DND-41 (cell line): ENCODE data around the gene TNIP2.
"Not testable (repeated sequence)": the region's sequence is repeated elsewhere in the genome, so short reads cannot be mapped to it uniquely, and the experiment has no call there.

Experiments used
- EZH2 ChIP-seq: IDR thresholded peaks from 3 replicates; pipeline ENCODE4 v1.6.1; 2012; ENCODE audit warnings: borderline replicate concordance, low read depth, mild to moderate bottlenecking, moderate library complexity, low read length, inconsistent platforms; ENCODE audit not compliant: severe bottlenecking
- TF ChIP-seq, protein P1 (sequence below): IDR thresholded peaks from 2 replicates; pipeline ENCODE4 v1.5.1; 2012; ENCODE audit warnings: borderline replicate concordance, low read length, moderate library complexity, mild to moderate bottlenecking; ENCODE audit not compliant: poor library complexity, severe bottlenecking; ENCODE audit errors: extremely low read depth

DNA sequence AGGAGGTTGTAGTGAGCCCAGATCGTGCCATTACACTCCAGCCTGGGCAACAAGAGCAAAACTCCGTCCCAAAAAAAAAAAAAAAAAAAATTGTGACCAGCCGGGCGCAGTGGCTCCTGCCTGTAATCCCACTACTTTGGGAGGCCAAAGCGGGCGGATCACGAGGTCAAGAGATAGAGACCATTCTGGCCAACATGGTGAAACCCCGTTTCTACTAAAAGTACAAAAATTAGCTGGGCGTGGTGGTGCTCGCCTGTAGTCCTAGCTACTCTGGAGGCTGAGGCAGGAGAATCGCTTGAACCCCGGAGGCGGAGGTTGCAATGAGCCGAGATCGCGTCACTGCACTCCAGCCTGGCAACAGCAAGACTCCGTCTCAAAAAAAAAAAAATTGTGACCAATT, 29.3 kb downstream of the TNIP2 start:
- TF ChIP-seq, protein P1, sequence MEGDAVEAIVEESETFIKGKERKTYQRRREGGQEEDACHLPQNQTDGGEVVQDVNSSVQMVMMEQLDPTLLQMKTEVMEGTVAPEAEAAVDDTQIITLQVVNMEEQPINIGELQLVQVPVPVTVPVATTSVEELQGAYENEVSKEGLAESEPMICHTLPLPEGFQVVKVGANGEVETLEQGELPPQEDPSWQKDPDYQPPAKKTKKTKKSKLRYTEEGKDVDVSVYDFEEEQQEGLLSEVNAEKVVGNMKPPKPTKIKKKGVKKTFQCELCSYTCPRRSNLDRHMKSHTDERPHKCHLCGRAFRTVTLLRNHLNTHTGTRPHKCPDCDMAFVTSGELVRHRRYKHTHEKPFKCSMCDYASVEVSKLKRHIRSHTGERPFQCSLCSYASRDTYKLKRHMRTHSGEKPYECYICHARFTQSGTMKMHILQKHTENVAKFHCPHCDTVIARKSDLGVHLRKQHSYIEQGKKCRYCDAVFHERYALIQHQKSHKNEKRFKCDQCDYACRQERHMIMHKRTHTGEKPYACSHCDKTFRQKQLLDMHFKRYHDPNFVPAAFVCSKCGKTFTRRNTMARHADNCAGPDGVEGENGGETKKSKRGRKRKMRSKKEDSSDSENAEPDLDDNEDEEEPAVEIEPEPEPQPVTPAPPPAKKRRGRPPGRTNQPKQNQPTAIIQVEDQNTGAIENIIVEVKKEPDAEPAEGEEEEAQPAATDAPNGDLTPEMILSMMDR, result not testable (repeated sequence)
- TF ChIP-seq EZH2, result not testable (repeated sequence)
